Activated T-helper 17 cell treated with anti-CD3 and anti-CD28 coated beads, Interleukin-2, amount 50 U/mL, for 72 hours (primary cell): ENCODE measurements around the gene NDN. TPM values are rescaled to one million over a fixed set of nuclear protein-coding genes. Genes with fewer than 3 reads are reported as not detected.
"Not testable (repeated sequence)": the region's sequence is repeated elsewhere in the genome, so short reads cannot be mapped to it uniquely, and the experiment has no call there.

Experiments
- ATAC-seq: fragments of 150-1000 bp; cut with Tn5 transposase; replicated peaks from 2 replicates; pipeline ENCODE4 v1.10.0; 2021; ENCODE audit warnings: mild to moderate bottlenecking, moderate library complexity
- H3K27ac Mint-ChIP-seq: one replicate; pipeline ENCODE4 v1.8.0; 2022; ENCODE audit warnings: mixed read lengths
- H3K27me3 Mint-ChIP-seq: one replicate; pipeline ENCODE4 v1.8.0; 2022; ENCODE audit warnings: mixed read lengths
- H3K36me3 Mint-ChIP-seq: one replicate; pipeline ENCODE4 v1.8.0; 2022; ENCODE audit warnings: low read depth, mild to moderate bottlenecking, mixed read lengths
- H3K4me1 Mint-ChIP-seq: one replicate; pipeline ENCODE4 v1.8.0; 2022; ENCODE audit warnings: mixed read lengths
- H3K4me3 Mint-ChIP-seq: one replicate; pipeline ENCODE4 v1.8.0; 2022; ENCODE audit warnings: mild to moderate bottlenecking, mixed read lengths
- H3K9me3 Mint-ChIP-seq: one replicate; pipeline ENCODE4 v1.8.0; 2022; ENCODE audit warnings: mixed read lengths
- total RNA-seq, 2 donors: library from RNA; stranded (reverse); gene quantifications; one replicate each; pipeline ENCODE4 v1.2.3, GENCODE V29; 2022

NDN gene, protein sequence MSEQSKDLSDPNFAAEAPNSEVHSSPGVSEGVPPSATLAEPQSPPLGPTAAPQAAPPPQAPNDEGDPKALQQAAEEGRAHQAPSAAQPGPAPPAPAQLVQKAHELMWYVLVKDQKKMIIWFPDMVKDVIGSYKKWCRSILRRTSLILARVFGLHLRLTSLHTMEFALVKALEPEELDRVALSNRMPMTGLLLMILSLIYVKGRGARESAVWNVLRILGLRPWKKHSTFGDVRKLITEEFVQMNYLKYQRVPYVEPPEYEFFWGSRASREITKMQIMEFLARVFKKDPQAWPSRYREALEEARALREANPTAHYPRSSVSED
- 1 to 10 TPM in 1 of 2 donors, under 1 TPM in 1; 0.16 to 1.2 TPM for total RNA-seq

GRCh38 chr15:23687143-23687470, at the start of gene NDN:
Gene NDN, minus strand, starts transcription at chr15:23687305. Its CDS starts 88 bp downstream, at chr15:23687217.
- Mint-ChIP-seq H3K9me3 (no peaks in the 10 kb centered on the region), H3K27ac (no peak within 1 kb of the TSS), H3K4me3 (no peak within 1 kb of the TSS), H3K4me1 (no peaks in the 10 kb centered on the region), H3K27me3 (no peaks in the 10 kb centered on the region), H3K36me3 (no peaks in the 10 kb centered on the region)
- ATAC-seq: no peak

DNA sequence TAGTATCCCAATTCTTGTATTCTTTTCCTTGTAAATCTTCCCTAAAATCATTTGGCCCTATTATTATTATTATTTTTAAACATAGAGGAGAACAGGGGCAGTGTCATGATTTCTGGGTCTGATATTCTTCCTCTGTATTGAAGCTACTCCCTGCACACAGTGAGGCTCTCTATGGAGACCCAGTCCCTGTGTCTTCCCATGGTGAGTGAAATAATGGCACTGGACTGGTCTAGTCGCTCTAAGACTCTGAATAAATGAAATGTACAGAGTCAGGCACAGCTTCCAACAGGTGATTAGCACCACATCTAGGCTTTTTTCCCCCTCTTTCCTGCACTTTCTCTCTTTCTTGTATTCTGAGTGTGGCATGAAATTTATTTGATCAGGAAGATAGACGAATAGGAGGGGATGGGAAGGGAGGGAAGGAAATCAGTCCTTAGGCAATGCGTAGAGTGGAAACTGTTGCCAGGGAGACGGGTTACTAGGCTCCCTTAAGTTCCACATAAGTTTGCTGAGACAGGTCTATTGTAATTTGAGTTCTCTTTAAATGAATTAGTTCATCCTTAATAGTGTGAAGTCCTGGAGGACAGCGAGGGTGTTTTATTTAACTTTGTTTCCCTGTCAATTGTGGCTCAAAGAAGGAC, 49.0 kb upstream of the NDN start:
- Mint-ChIP-seq H3K4me3 (no peak overlapping the region), H3K27ac (no peak overlapping the region), H3K4me1 (no peaks in the 10 kb centered on the region), H3K9me3 (peaks cover 5% of the 10 kb centered on the region), H3K36me3 (no peaks in the 10 kb centered on the region), H3K27me3 (peaks cover 3% of the 10 kb centered on the region)
- no peak for ATAC-seq

DNA sequence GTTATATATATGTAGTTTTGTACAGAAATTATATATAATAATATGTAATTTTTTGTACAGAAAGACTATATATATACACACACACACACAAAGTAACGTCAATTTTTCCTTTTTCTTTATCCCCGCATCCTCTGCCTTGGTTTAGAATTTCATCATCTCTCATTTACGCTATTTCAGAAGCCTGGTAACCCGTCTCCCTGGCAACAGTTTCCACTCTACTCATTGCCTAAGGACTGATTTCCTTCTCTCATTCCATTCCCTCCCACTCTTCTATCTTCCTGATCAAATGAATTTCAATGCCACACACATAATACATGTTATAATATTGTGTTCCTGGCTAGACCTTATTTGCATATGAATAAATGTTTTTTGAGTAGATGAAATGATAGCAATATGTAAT, 47.8 kb upstream of the NDN start:
- Mint-ChIP-seq H3K9me3 (peaks cover 5% of the 10 kb centered on the region), H3K4me3 (no peak overlapping the region), H3K36me3 (no peaks in the 10 kb centered on the region), H3K4me1 (no peaks in the 10 kb centered on the region), H3K27me3 (peaks cover 3% of the 10 kb centered on the region), H3K27ac (no peak overlapping the region)
- no peak for ATAC-seq

GRCh38 chr15:23713874-23714656, 27.0 kb upstream of the NDN start:
- H3K36me3 Mint-ChIP-seq, ATAC-seq, H3K9me3 Mint-ChIP-seq, H3K4me1 Mint-ChIP-seq, H3K4me3 Mint-ChIP-seq, H3K27me3 Mint-ChIP-seq, H3K27ac Mint-ChIP-seq: not testable (repeated sequence)

GRCh38 chr15:23708332-23708731, 21.2 kb upstream of the NDN start:
- H3K27me3 Mint-ChIP-seq: no peaks in the 10 kb centered on the region
- H3K9me3 Mint-ChIP-seq: peaks cover 7% of the 10 kb centered on the region
- H3K4me1 Mint-ChIP-seq: no peaks in the 10 kb centered on the region
- no peaks in the 10 kb centered on the region for H3K36me3 Mint-ChIP-seq
- no peak overlapping the region for H3K27ac Mint-ChIP-seq
- no peak for ATAC-seq
- H3K4me3 Mint-ChIP-seq: no peak overlapping the region

DNA sequence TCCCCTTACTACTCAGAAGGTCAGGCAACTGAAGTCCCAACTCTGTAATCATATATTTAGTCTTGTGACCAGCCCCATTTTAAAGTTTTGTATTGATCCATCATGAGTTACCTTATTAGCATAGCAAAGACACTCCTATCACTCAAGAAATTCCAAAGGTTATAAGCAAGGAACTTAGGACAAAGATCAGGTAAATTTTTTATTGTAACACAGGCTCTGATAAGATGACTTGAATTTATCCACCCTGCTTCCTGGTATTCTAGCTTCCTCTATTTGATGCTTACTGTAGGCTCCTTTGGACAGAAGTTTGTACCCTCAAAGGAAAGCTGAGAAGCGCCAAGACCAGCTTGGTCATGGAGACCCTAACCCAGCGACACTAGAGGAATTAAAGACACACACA, 8.2 kb upstream of the NDN start:
- peaks cover 3% of the 10 kb centered on the region for H3K9me3 Mint-ChIP-seq
- no peaks in the 10 kb centered on the region for H3K4me1 Mint-ChIP-seq
- H3K4me3 Mint-ChIP-seq: no peak overlapping the region
- no peak overlapping the region for H3K27ac Mint-ChIP-seq
- ATAC-seq: no peak
- no peaks in the 10 kb centered on the region for H3K36me3 Mint-ChIP-seq
- H3K27me3 Mint-ChIP-seq: no peaks in the 10 kb centered on the region

DNA sequence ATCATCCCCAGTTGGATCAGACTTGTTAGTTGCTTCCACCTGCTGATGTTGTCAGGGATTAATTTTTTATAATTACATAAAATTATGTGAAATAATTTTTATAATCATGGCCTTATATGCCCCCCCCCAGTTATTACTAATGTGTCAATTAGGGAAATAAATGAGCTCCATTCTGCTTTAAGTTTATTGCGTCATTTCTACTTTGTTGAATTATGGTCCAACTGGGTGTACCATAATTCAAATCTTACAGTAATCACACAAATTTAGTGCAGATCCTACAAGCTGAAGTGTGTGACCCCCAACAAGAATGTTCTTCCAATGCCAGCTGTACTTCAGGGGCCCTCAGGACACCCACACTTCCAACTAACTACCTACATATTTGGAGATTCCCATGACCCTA, 7.5 kb upstream of the NDN start:
- no peaks in the 10 kb centered on the region for H3K27me3 Mint-ChIP-seq
- H3K27ac Mint-ChIP-seq: no peak overlapping the region
- peaks cover 3% of the 10 kb centered on the region for H3K9me3 Mint-ChIP-seq
- H3K4me1 Mint-ChIP-seq: no peaks in the 10 kb centered on the region
- no peak overlapping the region for H3K4me3 Mint-ChIP-seq
- H3K36me3 Mint-ChIP-seq: no peaks in the 10 kb centered on the region
- no peak for ATAC-seq

DNA sequence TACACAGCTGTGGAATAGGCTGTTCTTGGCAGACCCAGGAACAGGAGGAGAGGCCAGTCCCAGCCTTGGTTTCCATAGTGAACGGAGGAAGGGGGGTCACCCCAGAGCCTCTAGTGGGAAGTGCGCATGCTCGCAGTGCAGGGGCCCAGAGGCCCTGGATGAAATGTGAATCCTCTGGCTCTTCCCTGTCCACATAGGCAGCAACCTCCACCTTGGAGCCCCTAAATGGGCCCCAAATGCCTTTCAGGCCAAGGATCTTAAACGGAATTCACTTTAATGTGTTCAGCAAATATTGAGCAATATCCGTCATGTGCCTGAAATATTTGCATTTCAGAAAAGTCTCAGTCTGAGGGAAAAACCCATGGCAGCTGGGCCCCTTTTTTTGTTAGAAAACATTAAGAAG, 3.3 kb upstream of the NDN start:
- Mint-ChIP-seq H3K4me1 (no peaks in the 10 kb centered on the region), H3K9me3 (peaks cover 3% of the 10 kb centered on the region), H3K27me3 (no peaks in the 10 kb centered on the region), H3K36me3 (no peaks in the 10 kb centered on the region), H3K4me3 (no peak overlapping the region), H3K27ac (no peak overlapping the region)
- no peak for ATAC-seq

DNA sequence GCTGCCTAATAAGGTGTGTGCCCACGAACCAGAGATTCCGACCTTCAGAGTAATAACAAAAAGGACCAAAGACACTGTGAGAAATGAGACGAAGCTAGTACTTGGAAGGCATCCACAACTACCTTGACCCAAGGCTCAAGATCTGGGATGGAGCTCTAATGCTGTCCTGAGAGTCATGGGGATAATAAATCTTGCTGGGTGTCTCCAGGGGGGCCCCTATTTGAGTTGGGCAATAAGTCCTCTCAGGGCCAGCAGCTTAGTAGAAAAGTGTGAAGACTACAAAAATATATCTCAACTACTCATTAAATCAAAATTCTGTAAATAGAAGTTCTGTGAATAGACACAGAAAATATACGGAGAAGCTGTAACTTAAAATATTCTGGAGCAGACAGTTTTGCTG, 2.9 kb upstream of the NDN start:
- H3K4me3 Mint-ChIP-seq: no peak overlapping the region
- no peaks in the 10 kb centered on the region for H3K4me1 Mint-ChIP-seq
- no peaks in the 10 kb centered on the region for H3K36me3 Mint-ChIP-seq
- no peak overlapping the region for H3K27ac Mint-ChIP-seq
- peaks cover 3% of the 10 kb centered on the region for H3K9me3 Mint-ChIP-seq
- no peak for ATAC-seq
- no peaks in the 10 kb centered on the region for H3K27me3 Mint-ChIP-seq

GRCh38 chr15:23686466-23687142, 501 bp downstream of the NDN start:
- Mint-ChIP-seq H3K27ac (no peak overlapping the region), H3K27me3 (no peaks in the 10 kb centered on the region), H3K9me3 (no peaks in the 10 kb centered on the region), H3K4me1 (no peaks in the 10 kb centered on the region), H3K4me3 (no peak overlapping the region), H3K36me3 (no peaks in the 10 kb centered on the region)
- ATAC-seq: no peak

DNA sequence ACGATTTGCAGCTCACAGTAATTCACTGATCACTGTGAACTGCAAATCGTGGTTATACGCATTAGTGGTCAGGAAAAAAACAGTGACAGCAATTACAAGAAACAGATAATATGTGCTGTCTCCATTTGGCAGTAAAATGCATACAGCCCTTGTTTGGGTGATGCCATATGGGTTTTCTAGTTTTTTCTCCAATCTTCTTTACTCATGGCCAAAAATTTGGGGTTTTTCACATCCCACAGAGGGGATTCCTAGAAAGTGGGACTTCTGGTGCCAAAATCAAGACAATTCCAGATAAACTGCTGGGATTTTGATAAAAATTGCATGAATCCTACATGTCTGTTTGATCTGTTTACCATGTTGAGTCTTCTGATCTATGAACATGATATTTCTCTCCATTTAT, 15.6 kb downstream of the NDN start:
- Mint-ChIP-seq H3K9me3 (no peaks in the 10 kb centered on the region), H3K27me3 (no peaks in the 10 kb centered on the region)

DNA sequence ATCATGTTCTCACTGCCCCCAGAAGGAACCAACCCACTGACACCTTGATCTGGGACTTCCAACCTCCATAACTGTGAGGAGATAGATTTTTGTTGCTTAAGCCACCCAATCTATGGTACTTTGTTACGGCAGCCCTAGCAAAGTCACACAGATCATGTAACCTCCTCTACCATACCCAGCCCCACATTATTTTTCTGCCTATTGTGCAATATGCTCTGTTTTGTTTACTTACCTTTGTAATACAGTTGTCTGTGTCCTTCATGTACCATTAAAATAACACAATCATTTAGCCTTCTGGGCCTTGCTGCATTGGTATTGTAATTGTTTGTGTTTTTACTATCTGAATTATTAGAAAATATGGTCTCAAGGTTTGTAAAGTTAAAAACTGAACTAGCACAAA, 16.1 kb downstream of the NDN start:
- no peak for ATAC-seq
- H3K27ac Mint-ChIP-seq: no peak overlapping the region
- no peaks in the 10 kb centered on the region for H3K36me3 Mint-ChIP-seq
- no peaks in the 10 kb centered on the region for H3K27me3 Mint-ChIP-seq
- no peaks in the 10 kb centered on the region for H3K4me1 Mint-ChIP-seq
- no peak overlapping the region for H3K4me3 Mint-ChIP-seq
- H3K9me3 Mint-ChIP-seq: no peaks in the 10 kb centered on the region

More for the DNA sequence above, 15.6 kb downstream of the NDN start:
- Mint-ChIP-seq H3K27ac (no peak overlapping the region), H3K4me3 (no peak overlapping the region), H3K4me1 (no peaks in the 10 kb centered on the region), H3K36me3 (no peaks in the 10 kb centered on the region)
- no peak for ATAC-seq

DNA sequence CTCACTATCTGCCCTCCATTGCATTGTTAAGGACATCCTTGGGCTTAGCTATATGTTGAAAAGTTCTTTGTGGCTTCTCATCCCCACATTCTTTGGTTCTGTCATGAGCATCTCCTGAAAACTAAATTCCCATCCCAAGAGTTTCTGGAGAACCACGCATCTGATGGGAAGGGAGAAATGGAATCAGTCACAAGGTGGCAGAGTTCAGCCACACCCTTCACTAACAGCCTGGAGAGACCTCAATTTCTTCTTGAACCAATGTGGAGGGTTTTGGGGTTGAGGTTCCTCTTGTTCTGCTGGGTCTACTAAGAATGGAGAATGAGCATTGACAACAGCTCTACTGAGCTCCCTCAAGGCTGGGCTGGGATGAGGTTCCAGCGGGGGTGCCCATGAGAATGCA, 23.9 kb downstream of the NDN start:
- H3K4me3 Mint-ChIP-seq: no peak overlapping the region
- H3K4me1 Mint-ChIP-seq: no peaks in the 10 kb centered on the region
- no peaks in the 10 kb centered on the region for H3K27me3 Mint-ChIP-seq
- H3K27ac Mint-ChIP-seq: no peak overlapping the region
- ATAC-seq: no peak
- no peaks in the 10 kb centered on the region for H3K9me3 Mint-ChIP-seq
- H3K36me3 Mint-ChIP-seq: no peaks in the 10 kb centered on the region

DNA sequence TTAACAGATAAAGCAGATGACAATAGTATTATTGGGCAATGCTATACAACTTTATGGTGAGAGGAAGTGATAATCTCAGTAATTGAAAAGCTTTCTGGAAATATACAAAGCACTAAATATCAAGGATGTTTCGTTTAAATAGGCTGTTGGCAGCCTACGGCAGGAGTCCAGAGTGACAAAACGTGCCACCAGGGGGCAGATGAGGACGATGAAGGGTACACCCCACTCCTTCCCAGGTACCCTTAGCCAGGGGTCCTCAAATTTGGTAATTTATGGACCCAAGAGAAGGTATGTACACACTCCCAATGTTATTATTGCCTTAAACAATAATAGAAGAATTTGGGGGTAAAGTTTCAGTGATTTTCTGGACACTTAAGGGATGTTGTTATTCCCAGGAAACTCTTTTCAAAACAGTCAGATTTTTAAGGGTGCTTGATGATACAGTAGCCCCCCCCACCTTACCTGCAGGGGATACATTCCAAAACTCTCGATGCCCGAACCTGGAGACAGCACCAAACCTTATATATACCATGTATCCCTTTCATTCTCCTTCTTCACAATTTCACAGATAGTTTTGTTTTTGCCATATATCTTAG, 38.1 kb downstream of the NDN start:
- ATAC-seq: no peak
- no peaks in the 10 kb centered on the region for H3K4me1 Mint-ChIP-seq
- no peaks in the 10 kb centered on the region for H3K9me3 Mint-ChIP-seq
- no peaks in the 10 kb centered on the region for H3K36me3 Mint-ChIP-seq
- H3K4me3 Mint-ChIP-seq: no peak overlapping the region
- H3K27me3 Mint-ChIP-seq: peaks cover 7% of the 10 kb centered on the region
- no peak overlapping the region for H3K27ac Mint-ChIP-seq
